D721Med (cell line): Measurements from ENCODE around the gene ICE1.
A peak's percentile ranks its signal among the peaks of the same experiment; 100 is the strongest.

Experiments
- DNase-seq: peaks from one replicate; pipeline ENCODE4 v3.0.0; 2011; ENCODE audit warnings: low spot score; ENCODE audit not compliant: insufficient read length
- FAIRE-seq: peaks from 2 replicates; lab custom pipeline; 2011; peaks lifted over from hg19 to GRCh38; lab: Jason Lieb, UNC
- CTCF ChIP-seq: IDR thresholded peaks from 2 replicates; pipeline ENCODE4 v1.5.1; 2012; ENCODE audit warnings: mild to moderate bottlenecking, control low read depth; ENCODE audit not compliant: insufficient read depth; ENCODE audit errors: missing control alignments

The ICE1 gene

GRCh38 chr5:5418006-5418405, 4.5 kb upstream of the ICE1 start:
- FAIRE-seq (no peak), DNase-seq (no peak)
- TF ChIP-seq CTCF, result no peak

- no peak for TF ChIP-seq CTCF
- FAIRE-seq (no peak), DNase-seq (no peak)
Observed at GRCh38 chr5:5418764-5419163, 3.7 kb upstream of the ICE1 start.

- peak; percentile 80 for TF ChIP-seq CTCF
- DNase-seq, result peak; percentile 63
- no peak for FAIRE-seq
Observed at GRCh38 chr5:5419291-5420210, 2.9 kb upstream of the ICE1 start.

- TF ChIP-seq CTCF, result no peak
- FAIRE-seq, result no peak
- DNase-seq, result no peak
Observed at GRCh38 chr5:5420251-5420650, 2.2 kb upstream of the ICE1 start.

- FAIRE-seq (no peak), DNase-seq (no peak)
- TF ChIP-seq CTCF, result no peak
Observed at GRCh38 chr5:5421149-5421960, 1.1 kb upstream of the ICE1 start.

- FAIRE-seq, result no peak
Observed at GRCh38 chr5:5422819-5423515, 490 bp downstream of the ICE1 start.

More at GRCh38 chr5:5422819-5423515, 490 bp downstream of the ICE1 start:
- no peak for DNase-seq
- TF ChIP-seq CTCF, result no peak
